Endothelial cell of hepatic sinusoid (primary cell): ENCODE results near the gene BEND4.
"Not testable (repeated sequence)": the region's sequence is repeated elsewhere in the genome, so short reads cannot be mapped to it uniquely, and the experiment has no call there.

Experiments
- in situ Hi-C: cut with HindIII; loops from 2 replicates; pipeline ENCODE4 v1.10.0; 2017; ENCODE audit warnings: low sequenced_read_pairs

The BEND4 gene

DNA sequence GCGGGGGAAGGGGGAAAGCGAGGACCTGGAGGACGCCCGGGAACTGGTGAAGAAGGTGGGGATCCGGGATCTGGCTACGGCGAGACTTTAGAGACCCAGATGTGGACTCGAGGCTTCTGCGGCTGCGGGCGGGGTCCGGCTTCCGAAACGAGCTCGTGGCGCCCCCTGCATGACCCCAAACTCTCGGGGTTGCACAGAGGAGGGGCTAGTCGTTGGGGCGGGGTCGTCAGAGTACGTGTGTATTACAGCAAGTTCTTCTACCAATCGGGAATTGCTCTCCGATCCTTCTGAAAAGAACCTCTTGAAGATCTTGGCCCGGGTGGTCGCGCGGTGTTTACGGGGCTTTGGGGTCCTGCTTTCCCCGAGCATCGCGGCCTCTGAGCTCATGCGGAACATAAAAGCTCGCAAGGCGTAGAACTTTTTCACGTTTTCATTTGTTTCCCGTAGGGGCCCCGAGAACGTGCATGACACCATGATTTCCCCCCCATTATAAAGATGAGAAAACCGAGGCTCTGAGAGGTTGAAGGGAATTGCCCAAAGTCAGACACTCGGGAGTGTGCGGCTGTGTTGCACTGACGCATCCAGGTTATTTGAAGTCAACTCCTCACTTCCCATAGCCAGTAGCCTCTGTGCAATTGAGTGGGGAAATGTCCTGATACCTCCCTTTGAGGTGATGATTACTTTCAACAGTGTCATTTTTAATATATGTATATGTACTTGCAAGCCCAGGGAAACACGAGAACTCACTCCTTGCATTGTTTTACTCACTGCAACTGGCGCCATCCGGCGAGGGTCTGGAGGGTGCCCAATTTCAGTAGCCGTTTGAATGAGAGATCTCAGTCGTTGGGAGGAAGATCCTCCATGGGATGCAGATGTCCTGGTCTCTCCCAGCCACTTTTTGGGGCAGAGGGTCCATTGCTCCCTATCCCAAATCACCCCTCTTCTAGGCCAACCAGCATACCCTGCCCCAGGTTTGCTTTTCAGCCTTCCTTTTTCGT lies at the start of gene BEND4:
TSS of gene BEND4 (minus strand) at position 149 of the 998 bp plus-strand sequence. CDS start 512 bp downstream, outside the sequence.
- in situ Hi-C loops, result no loop called here

DNA sequence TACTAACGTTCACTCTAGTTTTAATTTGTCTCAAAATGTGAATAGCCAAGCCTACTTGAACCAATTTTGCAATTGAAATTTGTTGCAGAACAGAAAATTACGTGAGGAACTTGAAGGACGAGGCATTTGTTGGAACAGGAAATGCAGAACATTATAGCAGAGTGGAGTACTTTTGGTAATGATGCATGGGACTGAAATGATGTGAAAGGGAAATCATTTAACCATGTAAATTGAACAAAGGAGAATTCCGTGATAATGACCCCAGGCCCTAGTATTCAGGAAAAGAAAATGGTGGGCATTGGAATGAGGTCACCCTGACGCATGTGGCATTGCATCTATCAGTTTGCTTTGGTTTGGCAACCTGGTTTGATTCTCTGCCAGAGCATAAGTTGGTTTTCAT lies 44.9 kb upstream of the BEND4 start:
- in situ Hi-C loops, result no loop called here

DNA sequence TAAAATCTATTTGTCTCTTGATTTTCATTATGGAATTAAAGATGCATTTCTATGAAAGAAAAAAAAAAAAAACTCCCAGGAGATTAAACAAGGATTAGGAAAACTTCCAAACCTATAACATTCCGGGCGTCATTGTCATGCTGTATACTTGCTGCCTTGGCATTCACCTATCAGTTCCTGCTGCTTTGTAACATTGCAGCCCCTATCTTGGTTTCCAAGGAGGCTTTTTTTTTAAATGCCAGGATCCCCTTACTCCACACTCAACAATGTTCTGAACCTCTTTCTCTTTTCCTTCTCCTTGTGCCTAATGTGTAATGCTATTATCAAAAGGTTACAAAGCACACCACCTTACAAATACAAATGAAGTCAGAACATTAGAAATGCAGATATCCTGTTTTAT lies 20.5 kb upstream of the BEND4 start:
- in situ Hi-C loops, result no loop called here

DNA sequence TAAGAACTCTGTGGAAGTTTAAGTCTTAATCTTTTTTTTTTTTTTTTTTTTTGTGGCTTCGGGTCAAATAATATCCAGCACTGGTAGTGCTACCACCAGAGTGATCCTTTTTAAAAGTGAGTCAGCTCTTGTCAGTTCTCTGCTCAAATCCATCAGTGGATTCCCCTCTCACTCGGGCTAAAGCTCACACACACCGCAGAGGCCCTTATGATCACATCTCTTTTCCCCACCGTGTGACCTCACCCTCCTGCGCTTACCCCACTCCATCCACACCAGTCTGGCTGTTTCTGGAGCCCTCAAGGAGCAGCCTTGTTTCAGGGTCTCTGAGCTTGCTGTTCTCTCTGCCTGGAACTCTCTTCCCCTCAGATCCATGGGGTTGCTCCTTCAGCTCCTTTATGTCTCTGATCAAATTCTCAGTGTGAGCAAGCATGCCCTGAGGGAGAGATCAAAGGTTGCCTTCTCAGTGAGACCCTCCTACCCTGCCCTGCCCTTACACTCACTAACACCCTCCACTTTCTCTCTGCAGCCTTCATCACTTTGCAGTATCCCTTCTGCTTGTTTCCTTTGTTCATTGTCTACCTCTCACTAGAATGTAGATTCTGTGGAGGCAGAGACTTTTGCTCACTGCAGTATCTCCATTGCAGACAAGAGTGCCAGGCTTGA lies 19.8 kb upstream of the BEND4 start:
- in situ Hi-C loops, result no loop called here

DNA sequence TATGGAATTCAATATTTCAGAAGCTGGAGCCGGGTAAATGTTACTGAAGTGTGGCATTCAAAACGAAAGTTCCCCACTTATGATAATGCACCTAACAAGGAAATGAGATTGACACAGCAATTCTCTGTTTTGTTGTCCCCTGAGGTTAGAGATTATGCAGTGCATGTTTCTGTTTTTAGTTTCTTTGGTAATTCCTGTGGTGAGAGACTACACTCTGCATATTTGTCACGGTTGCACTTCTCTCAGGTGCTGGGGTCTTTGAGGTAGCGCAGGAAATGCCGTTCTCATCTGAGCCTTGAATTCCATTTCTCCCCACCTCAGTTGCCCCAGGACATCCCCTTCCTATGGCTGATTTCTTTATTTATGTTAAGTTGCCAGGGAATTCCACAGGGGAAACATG lies 15.3 kb upstream of the BEND4 start:
- in situ Hi-C loops, result no loop called here

DNA sequence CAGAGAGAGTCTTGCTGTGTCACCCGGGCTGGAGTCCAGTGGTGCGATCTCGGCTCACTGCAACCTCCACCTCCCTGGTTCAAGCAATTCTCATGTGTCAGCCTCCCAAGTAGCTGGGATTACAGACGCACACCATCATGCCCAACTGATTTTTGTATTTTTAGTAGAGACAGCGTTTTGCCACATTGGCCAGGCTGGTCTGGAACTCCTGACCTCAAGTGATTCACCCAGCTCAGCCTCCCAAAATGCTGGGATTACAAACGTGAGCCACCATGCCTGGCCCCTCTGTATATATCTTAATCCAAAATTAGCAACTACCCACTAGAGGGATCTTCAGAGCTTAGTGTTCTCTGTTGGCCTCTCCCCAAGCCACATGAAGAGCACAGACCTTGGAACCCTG lies 13.7 kb upstream of the BEND4 start:
- in situ Hi-C loops, result not testable (repeated sequence)

DNA sequence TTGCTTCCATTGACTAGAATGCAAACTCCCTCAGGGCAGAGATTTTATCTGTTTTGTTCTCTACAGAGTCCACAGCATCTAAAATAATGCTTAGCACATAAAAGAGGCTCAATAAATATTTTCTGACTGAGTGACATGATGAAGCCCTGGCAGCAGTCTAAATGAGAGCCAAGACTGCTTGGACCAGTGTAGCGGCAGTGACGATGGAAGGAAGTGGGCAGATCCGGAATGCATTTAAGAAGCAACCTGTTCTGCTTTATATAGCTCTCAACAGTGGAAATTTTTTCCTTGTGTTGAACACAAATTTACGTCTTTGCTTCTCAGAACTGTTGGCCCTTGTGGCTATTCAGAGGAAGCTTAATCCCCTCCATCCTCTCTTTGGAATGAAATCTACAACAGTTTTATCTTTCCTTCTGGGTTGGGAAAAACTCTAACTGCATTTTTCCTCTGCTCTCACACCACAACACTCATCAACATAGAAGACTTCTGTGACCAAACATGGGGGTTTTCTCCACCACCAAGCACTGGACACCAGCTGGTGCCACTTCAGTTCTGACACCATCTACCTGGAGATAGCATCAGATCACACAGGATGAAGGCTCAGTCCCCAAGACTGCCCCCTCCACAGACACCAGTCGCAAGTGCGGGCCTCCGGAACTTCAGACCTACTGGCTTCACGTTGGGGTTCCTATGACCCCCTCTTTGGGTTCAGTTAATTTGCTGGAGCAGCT lies 7.0 kb upstream of the BEND4 start:
- in situ Hi-C loops, result no loop called here

DNA sequence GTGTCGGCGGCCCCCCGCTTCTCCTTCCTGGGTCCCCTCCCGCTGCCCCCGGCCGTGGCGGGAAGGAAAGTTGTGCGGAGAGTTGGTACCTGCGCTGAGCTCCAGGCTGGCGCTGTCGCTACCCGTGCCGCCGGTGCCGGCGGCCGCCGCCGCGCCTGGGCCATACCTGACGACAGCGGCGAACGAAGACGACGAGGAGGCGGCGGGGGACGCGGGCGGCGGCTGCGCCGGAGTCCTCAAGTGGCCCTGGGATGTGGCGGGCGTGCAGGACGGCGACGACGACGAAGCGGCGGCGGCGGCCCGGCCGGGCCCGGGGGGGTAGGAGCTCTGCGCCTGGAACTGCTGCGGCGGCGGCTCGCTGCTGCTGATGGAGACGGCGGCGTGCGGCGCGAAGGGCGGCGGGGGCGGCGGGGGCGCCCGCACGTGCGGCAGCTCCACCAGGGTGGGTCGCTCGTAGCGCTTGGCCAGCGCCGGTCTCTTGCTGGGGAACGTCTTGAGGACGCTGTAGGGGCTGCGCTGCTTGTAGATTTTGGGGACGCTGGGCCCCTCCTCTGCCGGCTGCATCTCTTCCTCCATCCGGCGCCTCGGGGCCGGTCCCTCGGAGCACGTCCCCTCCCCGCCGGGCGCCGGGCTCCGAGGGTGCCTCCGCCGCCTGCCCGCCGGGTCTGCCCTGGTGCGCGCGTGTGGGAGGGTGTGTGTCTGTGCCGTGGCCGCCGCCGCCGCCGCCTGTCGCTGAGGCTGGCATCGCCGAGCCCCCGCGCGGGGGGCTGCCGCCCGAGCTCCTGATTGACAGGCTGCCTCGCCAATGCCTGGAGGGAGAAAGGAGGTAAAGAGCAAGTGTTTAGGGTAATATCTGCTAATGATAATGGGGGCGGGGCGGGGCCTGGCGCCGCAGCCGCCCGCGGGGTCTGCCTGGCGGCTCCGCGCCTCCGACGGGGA lies 618 bp downstream of the BEND4 start:
- in situ Hi-C loops, result no loop called here

DNA sequence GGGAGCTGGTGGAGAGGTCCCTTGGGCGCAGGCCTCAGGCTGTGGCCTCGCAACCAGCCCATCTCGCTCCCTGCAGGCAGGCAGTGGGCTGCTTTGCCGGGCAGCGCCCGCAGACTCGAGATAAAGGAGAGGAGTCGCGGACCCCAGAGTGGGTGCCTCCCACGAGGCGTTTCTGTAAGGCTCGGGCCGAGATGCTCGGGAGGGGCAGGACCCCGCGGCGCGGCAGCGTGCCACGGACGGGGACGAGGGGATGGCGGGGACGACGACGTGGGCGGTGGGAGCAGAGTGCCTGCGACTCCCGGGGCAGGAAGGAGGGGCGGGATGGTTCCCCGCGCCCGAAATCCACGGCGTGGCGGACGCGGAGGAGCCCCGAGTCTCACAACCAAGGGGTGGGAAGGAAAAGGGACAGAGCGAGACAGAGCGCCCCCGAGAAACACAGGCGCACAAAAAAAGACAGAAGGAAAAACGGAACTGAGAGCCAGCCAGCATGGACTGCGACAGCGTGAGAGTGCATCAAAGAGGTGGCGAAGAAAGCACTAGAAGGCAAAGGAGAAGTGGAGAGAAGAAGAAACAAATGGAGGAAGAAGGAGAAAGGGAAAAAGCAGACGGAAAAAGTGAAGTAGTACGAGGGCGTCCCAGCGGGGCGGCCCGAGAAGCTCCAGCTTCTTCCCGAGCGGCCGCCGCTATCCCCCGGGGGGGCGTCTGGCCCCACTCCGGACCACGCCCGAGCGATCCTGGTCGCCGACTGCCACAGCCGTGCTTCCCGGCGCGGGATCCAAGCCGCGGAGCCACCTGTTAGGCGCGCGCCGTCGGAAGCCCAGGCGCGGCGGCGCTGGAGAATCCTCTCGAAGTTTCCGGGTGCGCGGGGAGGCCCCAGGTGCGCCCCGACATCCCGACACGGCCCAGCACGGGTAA lies 1.5 kb downstream of the BEND4 start:
- in situ Hi-C loops, result no loop called here

DNA sequence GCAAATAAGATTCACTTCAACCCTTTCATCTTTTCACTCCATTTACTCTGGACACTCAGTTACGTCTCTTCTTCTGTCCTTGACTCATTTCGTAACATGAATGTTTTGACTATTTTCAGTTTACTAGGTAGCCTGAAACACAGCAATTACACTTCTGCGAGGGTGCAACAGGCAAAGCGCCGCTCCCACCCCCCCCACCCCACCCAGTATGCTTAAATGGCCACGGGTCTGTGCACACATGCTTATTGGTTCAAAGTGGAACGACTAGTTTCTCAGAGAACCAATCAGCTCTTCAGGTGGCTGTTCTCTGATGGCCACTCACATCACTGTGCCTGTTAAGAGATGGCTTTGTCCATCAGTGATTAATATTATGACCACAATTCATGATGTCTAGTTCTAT lies 3.5 kb downstream of the BEND4 start:
- in situ Hi-C loops, result no loop called here

DNA sequence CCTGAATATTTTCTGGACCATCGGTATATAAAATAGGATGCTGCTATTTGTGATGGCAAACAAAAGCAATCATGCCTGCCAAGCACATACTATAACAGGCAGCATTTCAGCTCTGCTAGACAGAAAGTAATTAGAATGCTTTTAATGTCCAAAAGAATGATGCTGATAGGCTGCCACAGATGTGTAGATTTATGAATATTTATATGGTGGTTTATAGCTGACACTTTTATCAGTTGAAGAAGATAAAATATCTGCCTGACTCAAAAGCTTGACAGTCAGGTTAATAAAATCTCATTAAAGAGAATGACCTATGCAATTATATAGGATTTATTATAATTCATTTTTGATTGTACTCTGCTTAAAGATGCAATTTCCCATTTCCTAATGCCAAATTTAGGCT lies 4.0 kb downstream of the BEND4 start:
- in situ Hi-C loops, result no loop called here

DNA sequence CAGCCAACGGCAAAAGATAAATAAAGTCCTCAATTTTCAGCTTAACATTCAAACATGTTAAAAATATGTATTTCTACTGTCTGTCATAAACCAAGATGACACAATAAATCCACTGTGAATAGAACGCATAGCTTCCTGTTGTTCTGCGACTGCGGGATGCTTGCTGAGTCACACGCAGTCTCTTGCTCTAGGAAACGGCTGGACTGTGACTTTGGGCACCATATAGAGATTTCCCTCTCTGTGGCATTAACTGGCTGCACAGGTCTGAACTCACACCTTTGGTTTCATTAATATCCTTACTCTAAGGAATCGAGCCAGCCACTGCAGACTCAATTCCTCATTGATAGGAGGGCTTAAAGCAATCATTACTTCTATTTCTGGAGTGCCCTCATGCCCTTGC lies 8.4 kb downstream of the BEND4 start:
- in situ Hi-C loops, result no loop called here

DNA sequence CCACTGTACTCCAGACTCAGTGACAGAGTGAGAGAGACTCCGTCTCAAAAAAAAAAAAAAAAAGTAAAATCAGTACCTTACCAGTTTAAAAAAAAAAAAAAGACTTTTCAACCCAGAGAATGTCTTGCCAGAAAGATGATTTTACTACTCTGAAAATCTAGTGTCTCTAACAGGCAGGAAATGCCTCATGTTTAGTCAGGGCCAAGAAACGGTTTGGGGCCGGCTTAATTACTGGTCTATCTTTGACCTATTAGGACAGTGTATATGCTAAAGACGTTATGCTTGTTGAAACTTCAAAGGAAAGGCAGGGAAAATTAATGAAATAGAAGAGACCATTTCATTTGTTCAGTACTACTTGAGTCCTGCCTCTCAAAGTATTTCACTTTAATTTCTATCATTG lies 9.9 kb downstream of the BEND4 start:
- in situ Hi-C loops, result no loop called here

DNA sequence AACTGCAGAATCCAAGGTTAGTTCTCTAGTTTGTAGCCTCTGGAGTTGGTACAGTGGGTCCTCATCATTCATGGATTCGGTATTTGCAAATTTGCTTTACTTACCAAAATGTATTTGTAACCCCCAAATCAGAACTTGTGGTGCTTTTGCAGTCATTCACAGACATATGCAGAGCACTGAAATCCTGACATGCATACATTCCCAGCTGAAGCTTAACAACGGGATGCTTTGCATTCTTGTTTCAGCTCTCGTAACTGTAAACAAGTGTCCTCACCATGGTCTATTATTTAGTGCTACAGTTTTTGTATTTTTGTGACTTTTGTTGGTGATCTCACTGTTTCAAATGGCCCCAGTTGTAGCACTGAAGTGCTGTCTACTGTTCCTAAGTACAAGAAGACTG lies 16.1 kb downstream of the BEND4 start:
- in situ Hi-C loops, result no loop called here

DNA sequence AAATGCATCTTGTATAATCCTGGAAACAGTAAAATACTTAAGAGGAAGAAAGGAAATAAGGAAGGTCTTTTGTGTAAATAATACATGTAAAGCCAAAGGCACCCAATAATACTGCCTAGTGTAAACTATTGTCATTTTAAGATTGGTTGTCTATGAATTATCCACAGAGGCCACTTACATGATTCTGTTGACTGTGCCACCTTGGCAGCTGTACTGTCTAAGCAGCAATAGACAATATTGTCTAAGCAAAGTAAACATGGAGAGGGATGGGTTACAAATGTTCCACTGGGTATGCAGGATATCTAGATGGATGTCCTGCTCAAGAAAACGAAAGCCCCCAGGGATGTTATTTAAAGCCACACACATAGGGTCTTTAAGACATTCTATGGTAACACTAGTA lies 19.4 kb downstream of the BEND4 start:
- in situ Hi-C loops, result no loop called here

DNA sequence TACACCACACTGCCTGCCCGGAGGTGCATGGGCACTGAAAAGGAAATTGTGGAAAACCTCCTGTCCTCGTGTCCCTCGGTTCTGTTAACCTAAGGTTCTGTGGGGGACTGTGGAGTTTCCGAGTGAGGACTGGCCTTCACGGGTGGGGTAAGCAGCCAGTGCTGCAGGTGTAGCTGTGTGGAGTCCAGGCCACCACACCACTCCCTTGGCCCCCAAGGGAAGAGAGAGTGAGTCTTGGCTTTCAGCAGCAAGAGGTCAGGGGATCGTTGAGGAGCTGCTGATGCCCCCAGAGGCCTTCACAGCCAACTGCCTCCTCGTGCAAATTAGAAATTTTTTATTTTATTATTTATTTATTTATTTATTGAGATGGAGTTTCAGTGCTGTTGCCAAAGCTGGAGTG lies 20.4 kb downstream of the BEND4 start:
- in situ Hi-C loops, result no loop called here

DNA sequence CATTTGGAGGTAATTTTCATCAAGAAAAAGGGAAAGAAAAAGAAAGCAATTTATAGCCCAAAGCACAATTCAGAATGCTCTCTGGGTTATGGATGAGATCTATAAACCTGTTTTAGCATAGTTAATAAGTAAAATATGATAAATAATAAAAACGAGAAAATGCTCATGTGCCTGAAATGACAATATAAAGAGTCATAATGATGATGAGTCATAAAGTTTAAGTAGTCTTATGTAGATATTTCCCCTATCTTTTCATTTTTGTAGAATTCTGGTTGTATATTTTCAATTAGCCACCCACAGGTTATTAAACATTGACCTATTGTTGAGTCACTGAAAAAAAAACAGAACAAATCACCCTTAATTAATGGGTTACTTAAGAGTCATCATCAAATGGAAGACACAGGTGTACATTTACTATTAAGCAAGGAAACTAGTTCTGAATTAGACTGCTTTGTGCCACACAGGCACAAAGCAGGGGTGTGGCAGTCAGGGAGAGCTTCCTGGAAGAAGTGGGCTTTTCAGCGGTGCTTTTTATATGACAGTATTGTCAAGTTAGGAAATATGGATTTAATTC lies 29.3 kb downstream of the BEND4 start:
- in situ Hi-C loops, result no loop called here

DNA sequence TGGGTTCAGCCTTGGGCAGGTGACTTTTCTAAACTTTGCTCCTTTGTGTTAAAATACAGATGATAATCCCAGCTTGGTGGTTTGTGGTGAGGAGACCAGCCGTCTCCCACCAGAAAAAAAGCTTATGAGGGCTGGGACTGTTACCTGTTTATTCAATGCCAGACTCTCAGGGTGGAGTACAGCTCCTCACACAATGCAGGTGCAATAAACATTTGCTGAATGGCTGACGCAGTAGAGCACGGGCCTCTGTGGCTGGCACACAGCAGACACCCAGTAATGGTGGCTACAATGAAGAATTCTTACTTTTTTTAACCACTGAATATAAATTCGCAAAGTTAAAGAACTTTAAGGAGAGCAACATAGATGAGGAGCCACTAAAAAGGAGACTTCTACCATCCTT lies 30.2 kb downstream of the BEND4 start:
- in situ Hi-C loops, result no loop called here

DNA sequence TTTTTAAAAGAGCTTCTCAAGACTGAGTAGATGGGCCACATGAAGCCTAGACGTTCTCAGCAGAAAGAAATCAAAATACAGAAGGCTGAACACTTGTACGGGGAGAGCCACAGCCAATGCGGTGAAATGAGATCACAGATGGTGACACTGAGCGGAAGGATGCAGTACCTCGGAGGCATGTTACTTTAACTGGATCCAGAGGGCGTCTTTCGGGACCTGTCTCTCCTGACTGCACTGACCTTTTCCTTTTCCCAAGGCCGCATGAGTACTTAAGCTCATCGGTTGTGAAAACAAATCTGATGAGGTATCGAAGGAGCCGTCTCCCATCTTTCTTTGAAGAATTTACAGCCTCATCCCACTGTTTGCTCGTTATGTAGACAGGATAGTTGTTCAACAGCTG lies 32.6 kb downstream of the BEND4 start:
- in situ Hi-C loops, result no loop called here
